NK-92 treated with Interleukin-12 subunit alpha and Interleukin-12 subunit beta, amount 100 ng/mL, for 24 hours (cell line): ENCODE measurements around the gene COL4A4.
"Not testable (repeated sequence)": the region's sequence is repeated elsewhere in the genome, so short reads cannot be mapped to it uniquely, and the experiment has no call there.

Experiments
- DNase-seq: peaks from one replicate; lab custom pipeline; 2025; lab: John Stamatoyannopoulos, UW

COL4A4 gene

GRCh38 chr2:227163998-227164762 lies at the start of gene COL4A4, which contains the start of gene COL4A3:
TSS of gene COL4A4 (minus strand) at chr2:227164205. CDS start at chr2:227147483, 16,722 bp downstream.
TSS of gene COL4A3 (plus strand) at chr2:227164624. CDS start at chr2:227164727, 103 bp downstream.
- DNase-seq: no peak

GRCh38 chr2:227207573-227207972 lies 43.6 kb upstream of the COL4A4 start:
- no peak for DNase-seq

- DNase-seq: no peak
Observed at GRCh38 chr2:227206406-227206805, 42.4 kb upstream of the COL4A4 start.

- no peak for DNase-seq
Observed at GRCh38 chr2:227205701-227206100, 41.7 kb upstream of the COL4A4 start.

DNA sequence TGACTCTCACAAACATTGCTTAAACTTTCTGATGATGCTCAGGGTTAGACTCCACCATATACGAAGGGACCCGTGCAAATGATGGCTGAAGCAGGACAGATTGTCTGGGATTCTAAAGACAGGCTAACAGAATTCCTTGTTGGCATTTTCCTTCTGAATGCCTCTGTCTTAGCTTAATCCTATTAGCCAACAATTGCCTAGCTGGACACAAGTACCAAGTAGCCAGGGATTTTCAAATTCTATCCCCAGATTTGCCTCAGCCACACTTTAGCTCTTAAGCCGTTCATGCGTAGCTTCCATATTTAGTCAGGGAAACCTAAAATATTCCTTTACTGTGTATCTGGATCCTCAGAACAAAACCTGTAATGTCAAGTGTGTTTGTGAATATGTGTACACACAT lies 40.4 kb upstream of the COL4A4 start:
- no peak for DNase-seq

DNA sequence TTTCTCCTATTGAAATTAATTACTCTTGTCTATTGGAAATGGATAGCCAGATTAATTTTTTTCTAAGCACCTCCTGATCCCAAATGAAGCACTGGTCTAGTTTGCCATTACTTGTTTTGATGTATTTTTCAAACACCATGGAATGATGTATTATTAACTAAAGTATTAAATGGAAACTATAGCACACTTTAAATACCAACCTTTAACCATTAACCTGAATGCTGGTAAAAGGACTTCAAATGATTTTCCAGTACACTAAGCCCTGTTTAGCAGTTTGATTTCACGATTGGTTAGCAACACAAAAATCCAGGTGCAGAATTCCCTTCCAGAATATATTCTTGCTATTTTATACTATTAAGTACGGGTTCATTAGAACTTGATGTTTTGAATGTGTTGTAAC lies 37.8 kb upstream of the COL4A4 start:
- DNase-seq: no peak

DNA sequence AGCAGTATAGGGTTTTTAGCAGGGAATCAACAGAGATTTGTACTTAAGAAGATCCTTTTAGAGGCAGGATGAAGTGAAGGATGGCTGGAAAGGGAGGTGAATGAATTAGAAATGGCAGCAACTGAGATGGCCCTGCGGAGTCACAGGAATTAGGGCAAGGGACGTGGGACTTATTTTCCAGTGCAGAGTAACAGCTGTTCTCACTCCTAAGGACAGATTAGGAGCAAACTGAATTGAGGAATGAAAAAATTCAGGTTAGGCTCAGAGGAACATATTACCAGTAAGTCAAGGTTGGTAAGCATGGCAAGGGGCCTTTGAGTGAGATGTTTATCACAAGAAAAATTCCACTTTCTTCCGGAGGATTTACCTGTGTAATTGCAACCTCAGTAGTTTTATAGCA lies 34.9 kb upstream of the COL4A4 start:
- DNase-seq: no peak

- no peak for DNase-seq
Observed at GRCh38 chr2:227194219-227194618, 30.2 kb upstream of the COL4A4 start.

DNA sequence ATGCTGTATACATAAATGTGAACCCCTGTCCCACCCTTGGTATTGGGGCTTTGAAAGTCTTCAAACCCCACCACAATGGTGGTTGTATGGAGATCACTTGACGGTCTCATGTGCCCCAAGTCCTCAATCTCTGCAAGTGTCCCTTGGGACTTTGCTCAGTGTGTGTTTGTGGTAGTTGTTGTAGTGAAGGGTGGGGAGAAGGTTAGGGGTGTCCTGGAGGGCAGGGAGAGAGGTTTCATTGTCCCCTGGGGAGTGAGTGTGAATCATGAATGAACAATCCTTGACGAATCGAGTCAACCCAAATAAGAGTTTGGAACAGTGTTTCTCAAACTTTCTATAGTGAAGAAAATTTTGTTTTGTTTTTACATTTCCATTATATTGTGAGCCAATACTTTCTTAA lies 28.5 kb upstream of the COL4A4 start:
- DNase-seq: no peak

DNA sequence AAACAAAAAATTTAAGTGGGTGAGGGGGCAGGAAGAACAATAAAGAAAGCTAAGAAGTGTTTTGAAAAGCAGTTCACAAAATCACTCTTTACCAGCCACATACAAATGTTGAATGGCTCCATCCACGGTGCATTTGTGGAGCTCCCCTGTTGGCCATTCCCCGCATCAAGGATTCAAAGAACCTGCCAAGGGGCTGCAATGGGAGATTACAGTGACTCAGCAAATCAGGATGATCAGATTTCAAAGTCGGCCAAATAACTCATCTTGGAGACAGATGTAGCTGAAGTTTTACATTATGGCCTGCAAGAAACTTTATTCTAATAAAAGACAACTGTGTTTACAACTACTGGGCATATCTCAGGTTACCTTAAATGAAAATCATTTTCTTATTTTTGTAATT lies 27.4 kb upstream of the COL4A4 start:
- no peak for DNase-seq

GRCh38 chr2:227188292-227188691 lies 24.3 kb upstream of the COL4A4 start:
- no peak for DNase-seq

GRCh38 chr2:227186751-227187150 lies 22.7 kb upstream of the COL4A4 start:
- no peak for DNase-seq

DNA sequence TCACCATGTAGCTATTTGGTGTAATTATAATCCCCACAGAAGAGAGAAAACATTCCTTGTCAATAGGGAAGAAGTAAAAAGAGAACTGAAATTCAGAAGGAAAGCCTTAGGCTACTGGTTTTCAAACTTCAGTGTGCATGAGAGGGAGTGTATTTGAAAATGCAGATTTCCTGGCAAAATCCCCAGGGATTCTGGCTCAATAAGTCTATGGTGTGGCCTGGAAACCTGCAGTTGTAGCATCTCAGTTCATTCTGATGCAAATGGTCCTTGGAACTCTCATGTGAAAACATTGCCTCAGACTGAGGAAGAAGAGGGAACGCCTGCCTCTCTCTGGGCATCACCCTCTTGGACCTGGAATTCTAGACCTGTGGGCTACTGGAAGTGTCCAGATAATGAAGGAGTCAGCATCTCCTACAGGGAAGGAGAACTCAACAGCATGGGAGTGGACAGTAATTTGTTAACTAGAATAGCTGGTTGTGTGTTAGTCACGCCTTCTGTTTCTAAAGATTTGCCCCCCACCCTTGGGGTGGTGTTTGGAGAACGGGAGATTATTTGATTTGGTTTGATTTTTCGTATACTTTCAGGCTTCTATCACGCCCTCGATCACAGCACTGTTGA lies 21.7 kb upstream of the COL4A4 start:
- no peak for DNase-seq

GRCh38 chr2:227183657-227184367 lies 19.8 kb upstream of the COL4A4 start:
- DNase-seq: no peak

DNA sequence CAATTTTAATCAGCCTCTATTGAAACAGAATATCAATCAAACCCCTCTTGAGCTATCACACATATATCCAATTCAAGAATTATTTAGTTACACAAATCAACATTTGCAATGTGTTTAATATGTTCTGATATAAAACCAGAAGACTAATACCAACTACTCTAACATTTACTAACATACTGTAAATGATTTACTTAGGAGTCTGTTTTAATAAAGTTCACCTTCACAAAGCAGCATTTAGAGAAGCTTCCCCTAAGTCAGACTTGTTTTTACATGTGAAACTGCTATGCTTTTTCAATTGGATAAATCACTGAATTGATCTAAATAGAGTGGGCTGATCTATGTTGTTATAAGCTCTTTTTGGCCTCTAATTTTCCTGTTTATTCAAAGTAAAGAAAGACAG lies 18.8 kb upstream of the COL4A4 start:
- no peak for DNase-seq

DNA sequence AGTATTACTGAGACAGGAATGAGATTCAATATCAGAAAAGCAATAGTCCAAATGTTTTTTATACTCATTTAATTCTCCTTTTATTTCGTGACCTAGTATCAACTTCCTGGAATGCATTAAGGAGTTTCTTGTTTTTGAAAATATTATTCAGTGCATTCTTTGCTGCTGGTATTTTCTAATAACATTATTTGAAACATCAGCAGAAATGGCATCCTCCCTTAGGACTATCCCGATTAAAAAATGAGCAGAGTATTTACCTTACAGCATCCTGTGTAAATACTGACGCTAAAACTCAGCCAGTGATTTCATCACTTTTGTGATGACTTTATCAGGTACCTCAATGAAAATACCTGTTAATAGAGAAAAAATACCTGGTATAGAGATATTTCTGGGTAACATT lies 16.8 kb upstream of the COL4A4 start:
- DNase-seq: no peak

DNA sequence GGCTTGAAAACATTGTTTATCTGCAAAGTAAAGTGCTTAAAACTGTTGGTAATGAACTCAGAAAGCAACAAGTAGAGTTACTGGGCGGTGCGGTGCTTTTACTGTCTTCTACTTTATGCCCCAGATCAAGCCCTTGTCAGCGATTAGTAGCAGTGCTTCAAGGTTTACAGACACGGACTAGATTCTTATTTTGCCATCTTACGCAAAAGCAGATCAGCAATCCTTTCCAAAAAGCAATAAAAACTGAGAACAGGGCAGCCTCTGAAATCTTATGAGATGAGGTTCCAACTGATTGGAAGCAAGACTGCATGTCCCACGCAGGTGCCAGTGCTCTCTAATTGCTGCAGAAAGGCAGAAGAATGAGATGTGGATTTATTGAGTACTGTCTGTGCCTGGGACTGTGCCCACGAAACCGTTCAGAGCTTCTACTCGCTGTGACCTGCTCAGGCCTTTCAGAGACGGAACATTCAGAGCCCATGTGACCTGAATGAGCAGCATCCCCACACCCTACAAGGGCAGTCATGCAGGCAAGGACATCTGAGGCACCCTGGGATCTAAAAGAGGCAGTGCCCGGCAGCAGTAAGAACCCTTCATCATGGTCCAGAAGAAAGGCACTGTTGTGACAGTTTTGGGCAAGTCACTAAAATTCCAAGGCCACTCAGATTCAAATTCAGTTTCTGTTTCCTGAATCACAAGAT lies 16.1 kb upstream of the COL4A4 start:
- no peak for DNase-seq

DNA sequence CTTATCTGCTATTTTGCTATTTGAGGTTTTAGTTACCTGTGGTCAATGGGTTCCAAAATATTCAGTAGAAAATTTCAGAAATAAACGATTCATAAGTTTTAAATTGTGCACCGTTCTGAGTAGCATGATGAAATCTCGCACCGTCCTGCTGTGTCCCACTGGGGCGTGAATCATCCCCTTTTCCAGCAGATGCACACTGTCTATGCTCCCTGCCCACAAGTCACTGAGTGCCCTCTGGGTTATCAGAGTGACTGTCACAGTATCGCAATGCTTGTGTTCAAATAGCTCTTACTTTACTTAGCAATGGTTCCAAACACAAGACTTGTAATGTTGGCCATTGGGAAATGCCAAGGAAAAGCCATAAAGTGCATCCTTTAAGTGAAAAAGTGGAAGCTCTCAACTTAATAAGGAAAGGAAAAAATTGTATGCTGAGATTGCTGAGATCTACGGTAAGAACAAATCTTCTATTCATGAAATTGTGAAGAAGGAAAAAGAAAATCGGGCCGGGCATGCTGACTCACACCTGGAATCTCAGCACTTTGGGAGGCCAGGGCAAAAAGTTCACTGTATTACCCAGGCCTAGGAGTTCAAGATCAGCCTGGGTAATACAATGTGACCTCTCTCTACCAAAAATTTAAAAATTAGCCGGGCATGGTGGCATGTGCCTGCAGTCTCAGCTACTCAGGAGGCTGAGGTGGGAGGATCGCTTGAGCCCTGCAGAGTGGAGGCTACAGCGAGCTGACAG lies 13.8 kb upstream of the COL4A4 start:
- DNase-seq: no peak

- not testable (repeated sequence) for DNase-seq
Observed at GRCh38 chr2:227171779-227172178, 7.8 kb upstream of the COL4A4 start.

DNA sequence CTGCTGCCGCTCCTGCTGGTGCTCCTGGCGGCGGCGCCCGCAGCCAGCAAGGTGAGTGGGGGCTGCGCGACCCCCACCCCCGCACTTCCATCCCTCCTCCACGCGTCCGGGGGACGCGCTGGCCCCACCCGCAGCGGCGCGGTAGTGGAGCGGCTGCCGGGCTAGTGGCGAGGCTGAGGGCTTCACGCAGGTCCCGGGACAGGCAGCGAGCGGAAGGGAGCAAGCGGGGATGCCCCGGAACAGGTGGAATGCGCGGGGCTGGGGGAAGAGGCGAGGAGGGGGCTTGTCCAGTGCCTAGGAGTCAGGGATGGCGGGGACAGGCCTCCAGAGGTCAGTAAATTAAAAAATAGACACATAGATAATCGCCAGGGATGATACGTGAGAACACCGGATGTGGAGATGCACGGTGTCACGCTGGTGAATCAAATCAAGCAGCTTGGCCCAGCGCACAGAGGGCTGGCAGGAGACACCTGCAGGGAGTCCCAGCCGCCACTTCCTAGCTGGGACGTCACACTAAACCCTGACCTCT lies 822 bp upstream of the COL4A4 start:
- no peak for DNase-seq

GRCh38 chr2:227163485-227163997 lies 464 bp downstream of the COL4A4 start:
- no peak for DNase-seq
